SIG-M5 (cell line): ENCODE measurements around the gene WLS.
"Not testable (repeated sequence)": the region's sequence is repeated elsewhere in the genome, so short reads cannot be mapped to it uniquely, and the experiment has no call there.

ENCODE experiments used
- DNase-seq: peaks from one replicate; lab custom pipeline; 2025; lab: John Stamatoyannopoulos, UW

Gene WLS

GRCh38 chr1:68232289-68233148 lies at the start of gene WLS:
Gene WLS, minus strand, starts transcription at chr1:68232523. Its CDS starts 224 bp downstream, at chr1:68232299.
- no peak for DNase-seq

DNA sequence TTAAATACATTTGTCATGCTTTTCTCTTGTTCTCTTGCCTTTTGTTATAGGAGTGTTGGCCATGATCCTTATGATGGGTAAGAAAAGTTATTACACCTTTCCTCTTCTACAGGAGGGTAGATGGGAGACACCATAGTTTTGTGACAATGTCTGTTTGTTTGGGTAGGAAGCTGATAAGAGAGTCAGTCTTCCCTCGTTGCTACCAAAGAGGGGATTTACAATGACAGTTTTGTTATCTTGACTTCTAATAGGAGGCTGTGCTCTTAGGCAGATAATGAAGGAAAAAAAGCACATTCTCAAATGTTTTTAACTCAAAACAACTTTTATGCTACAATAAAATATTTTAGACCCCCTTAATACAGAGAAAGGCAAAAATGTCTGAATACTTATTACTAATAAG lies 48.0 kb upstream of the WLS start:
- no peak for DNase-seq

DNA sequence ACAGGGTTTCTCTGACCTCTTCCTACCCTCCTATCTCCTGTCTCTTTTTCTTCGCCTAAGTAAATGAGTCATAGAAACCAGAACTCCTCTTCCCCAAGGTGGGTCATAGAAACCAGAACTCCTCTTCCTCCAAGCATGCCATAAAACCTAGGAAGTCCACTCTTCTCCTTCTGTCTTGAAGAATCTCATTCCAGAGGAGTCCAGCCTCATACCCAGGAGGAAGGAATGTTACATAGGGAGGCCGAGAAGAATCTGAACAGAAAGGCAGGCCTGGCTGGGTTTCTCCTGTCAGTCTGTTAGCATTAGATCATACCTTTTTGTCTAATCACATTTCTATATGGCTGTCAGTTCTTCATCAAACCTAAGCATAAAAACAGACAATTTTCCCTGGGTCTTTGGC lies 47.5 kb upstream of the WLS start:
- DNase-seq: no peak

- no peak for DNase-seq
Observed at GRCh38 chr1:68278221-68278620, 45.9 kb upstream of the WLS start.

- DNase-seq: no peak
Observed at GRCh38 chr1:68276448-68276847, 44.1 kb upstream of the WLS start.

- DNase-seq: no peak
Observed at GRCh38 chr1:68273530-68273929, 41.2 kb upstream of the WLS start.

DNA sequence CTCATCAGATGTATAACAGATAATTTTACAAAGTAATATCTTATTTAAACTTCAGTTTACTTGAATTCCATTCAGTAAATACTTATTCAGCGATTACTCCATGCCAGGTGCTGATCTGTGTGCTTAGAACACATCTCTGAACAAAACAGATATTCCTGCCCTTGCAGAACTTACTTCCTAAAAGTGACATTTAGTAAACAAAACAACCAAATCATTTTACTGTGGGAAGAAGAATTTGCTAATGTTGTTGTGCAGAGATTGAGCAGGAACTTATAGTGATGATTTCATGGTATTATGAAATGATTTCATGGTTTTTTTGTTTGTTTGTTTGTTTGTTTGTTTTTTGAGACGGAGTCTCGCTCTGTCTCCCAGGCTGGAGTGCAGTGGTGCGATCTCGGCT lies 39.3 kb upstream of the WLS start:
- DNase-seq: no peak

GRCh38 chr1:68270951-68271350 lies 38.6 kb upstream of the WLS start:
- no peak for DNase-seq

DNA sequence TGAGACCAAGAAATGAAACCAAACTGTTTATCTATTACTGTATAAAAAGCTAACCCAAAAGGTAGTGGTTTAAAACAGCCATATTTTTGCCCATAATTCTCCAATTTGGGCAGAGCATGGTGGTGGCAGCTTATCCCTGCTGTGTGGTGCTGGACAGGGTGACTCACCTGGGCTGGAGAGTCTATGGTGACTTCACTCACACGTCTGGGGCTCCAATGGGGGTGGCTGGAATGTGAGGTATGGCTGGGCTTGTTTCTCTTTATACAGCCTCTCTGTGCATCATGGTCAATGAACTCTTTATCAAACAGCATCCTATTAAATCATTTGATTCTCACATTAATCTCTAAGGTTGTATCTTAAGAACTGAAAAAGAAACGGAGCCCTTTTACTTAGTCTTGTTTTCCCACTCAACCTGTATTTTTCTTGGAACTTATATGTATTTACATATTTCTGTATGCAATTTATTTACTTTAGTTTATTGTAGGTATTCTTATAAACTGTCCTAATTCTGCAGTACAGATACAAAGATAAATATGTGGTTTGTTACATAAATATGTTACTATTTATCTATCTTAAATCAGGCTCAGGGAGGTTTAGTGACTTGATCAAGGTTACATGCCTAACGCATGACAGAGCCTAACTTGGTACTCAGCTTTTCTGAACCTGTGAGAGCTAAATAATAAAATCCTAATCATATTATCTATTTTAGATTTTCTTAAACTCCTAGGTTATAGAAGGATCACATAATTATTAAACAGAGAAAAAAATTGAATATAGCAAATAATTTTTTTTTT lies 37.5 kb upstream of the WLS start:
- DNase-seq: no peak

GRCh38 chr1:68268896-68269483 lies 36.7 kb upstream of the WLS start:
- no peak for DNase-seq

- DNase-seq: not testable (repeated sequence)
Observed at GRCh38 chr1:68256824-68257223, 24.5 kb upstream of the WLS start.

GRCh38 chr1:68255301-68255700 lies 23.0 kb upstream of the WLS start:
- no peak for DNase-seq

- no peak for DNase-seq
Observed at GRCh38 chr1:68254667-68255226, 22.4 kb upstream of the WLS start.

- DNase-seq: no peak
Observed at GRCh38 chr1:68237040-68237439, 4.7 kb upstream of the WLS start.

- no peak for DNase-seq
Observed at GRCh38 chr1:68234094-68234493, 1.8 kb upstream of the WLS start.

- DNase-seq: no peak
Observed at GRCh38 chr1:68233202-68233601, 879 bp upstream of the WLS start.

- no peak for DNase-seq
Observed at GRCh38 chr1:68231627-68232288, 565 bp downstream of the WLS start.

GRCh38 chr1:68230901-68231626 lies 1.3 kb downstream of the WLS start:
- DNase-seq: no peak

DNA sequence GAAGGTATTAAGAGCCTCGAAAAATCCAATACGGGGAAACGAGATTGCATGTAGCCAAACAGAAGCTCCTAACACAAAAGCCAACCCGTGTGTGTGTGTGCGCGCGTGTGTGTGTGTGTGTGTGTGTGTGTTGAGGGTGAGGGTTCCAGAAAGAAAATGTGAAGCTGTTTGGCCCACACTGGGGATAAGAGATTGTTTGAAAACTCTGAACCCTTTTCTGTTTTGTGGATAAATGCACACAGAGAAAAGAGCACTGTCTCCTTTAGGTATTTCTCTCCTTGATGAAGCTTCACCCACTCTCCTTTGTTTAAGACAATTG lies 1.9 kb downstream of the WLS start:
- DNase-seq: no peak

DNA sequence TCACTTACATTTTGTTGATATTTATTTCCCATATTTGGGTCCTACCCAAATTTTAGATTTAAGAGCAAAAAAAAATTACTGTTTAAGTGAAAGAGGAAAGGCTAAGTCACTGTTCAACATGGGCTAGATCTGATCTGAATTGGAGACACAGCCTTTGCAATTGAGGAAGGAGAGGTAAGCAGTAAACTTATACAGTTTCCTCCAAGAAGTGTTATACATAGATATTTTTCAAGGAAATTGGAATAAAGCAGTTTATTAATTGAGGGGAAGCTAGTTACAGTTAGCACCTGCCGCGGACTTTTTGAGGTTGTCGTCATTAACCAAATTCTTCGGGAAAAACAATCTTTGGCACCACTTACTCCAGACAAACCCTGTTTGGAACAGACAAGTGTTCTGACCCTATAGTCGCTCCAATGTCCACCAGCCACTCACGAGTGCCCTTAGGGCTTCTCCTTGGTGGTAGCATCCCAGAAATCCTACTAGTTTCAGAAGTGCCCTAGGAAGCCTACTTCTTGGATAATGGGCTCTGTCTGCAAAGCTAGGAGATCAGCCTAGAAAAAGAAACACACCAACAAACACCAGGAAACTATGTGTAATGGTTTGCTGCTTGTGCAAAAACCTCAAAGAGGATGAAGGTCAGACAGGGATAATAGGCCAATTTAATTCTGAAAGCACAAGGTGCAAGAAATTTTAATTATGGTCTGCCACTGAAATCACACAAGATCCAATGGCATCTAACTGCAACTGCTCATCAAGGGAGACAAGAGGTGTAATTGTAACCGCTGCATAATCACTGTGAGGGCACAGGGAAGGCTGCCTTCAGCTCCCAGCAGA lies 2.5 kb downstream of the WLS start:
- DNase-seq: no peak

DNA sequence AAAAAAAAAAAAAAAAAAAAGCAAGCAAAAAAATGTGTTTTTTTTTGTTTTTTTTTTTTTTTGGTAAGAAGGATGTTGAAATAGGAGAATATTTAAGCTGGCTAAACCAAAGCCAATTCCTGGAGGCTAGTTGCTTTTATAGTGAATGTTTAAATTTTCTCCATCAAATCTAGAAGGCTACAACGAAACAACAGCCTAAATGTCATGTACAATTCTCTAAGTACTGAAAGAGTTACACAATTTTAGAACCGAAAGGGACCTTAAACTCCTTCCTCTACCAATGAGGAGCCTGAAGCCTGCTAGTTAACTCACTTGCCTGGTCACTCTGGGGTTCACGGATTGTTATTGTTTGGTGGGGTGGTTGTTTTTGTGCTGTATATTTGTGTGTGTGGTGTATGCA lies 3.5 kb downstream of the WLS start:
- DNase-seq: no peak
